Hepatocyte (in vitro differentiated cells): ENCODE data around the gene TMEM106C.

ENCODE experiments used
- EZH2 ChIP-seq: fragments of 200-600 bp; sonication (generic); IDR thresholded peaks from 2 replicates; pipeline ENCODE4 v1.6.1; 2016; ENCODE audit warnings: antibody characterized with exemption, mild to moderate bottlenecking, borderline replicate concordance
- EZH2phosphoT487 ChIP-seq: fragments of 200-600 bp; sonication (generic); IDR thresholded peaks from one replicate; pipeline ENCODE4 v1.6.1; 2018; ENCODE audit warnings: antibody characterized with exemption, mild to moderate bottlenecking, low read depth, moderate library complexity; ENCODE audit not compliant: unreplicated experiment, severe bottlenecking
- TF ChIP-seq, protein P1 (sequence below): fragments of 200-600 bp; sonication (generic); IDR thresholded peaks from 2 replicates; pipeline ENCODE4 v1.5.1; 2016; ENCODE audit warnings: antibody characterized with exemption, mild to moderate bottlenecking; ENCODE audit not compliant: poor library complexity

GRCh38 chr12:47950856-47951468 lies 12.4 kb upstream of the TMEM106C start:
- TF ChIP-seq, protein P1, sequence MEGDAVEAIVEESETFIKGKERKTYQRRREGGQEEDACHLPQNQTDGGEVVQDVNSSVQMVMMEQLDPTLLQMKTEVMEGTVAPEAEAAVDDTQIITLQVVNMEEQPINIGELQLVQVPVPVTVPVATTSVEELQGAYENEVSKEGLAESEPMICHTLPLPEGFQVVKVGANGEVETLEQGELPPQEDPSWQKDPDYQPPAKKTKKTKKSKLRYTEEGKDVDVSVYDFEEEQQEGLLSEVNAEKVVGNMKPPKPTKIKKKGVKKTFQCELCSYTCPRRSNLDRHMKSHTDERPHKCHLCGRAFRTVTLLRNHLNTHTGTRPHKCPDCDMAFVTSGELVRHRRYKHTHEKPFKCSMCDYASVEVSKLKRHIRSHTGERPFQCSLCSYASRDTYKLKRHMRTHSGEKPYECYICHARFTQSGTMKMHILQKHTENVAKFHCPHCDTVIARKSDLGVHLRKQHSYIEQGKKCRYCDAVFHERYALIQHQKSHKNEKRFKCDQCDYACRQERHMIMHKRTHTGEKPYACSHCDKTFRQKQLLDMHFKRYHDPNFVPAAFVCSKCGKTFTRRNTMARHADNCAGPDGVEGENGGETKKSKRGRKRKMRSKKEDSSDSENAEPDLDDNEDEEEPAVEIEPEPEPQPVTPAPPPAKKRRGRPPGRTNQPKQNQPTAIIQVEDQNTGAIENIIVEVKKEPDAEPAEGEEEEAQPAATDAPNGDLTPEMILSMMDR = no peak
- TF ChIP-seq EZH2 = no peak
- no peak for TF ChIP-seq EZH2phosphoT487
